GM21515 (cell line): ENCODE results near the gene MT2A.

Source experiments
- ATAC-seq: cut with Tn5 transposase; IDR thresholded peaks from one replicate; pipeline ENCODE4 v1.9.1; 2021; ENCODE audit not compliant: unreplicated experiment

MT2A gene

GRCh38 chr16:56636616-56637413 is 28.4 kb downstream of the MT2A start:
- no peak for ATAC-seq

- no peak for ATAC-seq
Observed at GRCh38 chr16:56637814-56638750, 29.7 kb downstream of the MT2A start, which contains the start of gene MT1A. Gene MT1A (plus strand): TSS chr16:56638666. CDS start chr16:56638739, 73 bp downstream.

- ATAC-seq = no peak
Observed at GRCh38 chr16:56639045-56639444, 30.7 kb downstream of the MT2A start.

GRCh38 chr16:56640076-56640475 is 31.7 kb downstream of the MT2A start:
- no peak for ATAC-seq

- ATAC-seq = no peak
Observed at GRCh38 chr16:56641166-56641565, 32.8 kb downstream of the MT2A start.

- ATAC-seq = peak; percentile 59
Observed at GRCh38 chr16:56643080-56643778, 34.8 kb downstream of the MT2A start.

- no peak for ATAC-seq
Observed at GRCh38 chr16:56643833-56644232, 35.4 kb downstream of the MT2A start.

GRCh38 chr16:56645311-56645710 is 36.9 kb downstream of the MT2A start:
- ATAC-seq = no peak

GRCh38 chr16:56645838-56646237 is 37.5 kb downstream of the MT2A start:
- ATAC-seq = no peak

GRCh38 chr16:56647641-56648431 is 39.5 kb downstream of the MT2A start:
- no peak for ATAC-seq

- ATAC-seq = no peak
Observed at GRCh38 chr16:56649271-56649670, 40.9 kb downstream of the MT2A start.

GRCh38 chr16:56649820-56650219 is 41.4 kb downstream of the MT2A start:
- no peak for ATAC-seq

- no peak for ATAC-seq
Observed at GRCh38 chr16:56651586-56651985, 43.2 kb downstream of the MT2A start, which contains the start of gene MT1B. Gene MT1B (plus strand): TSS chr16:56651886. CDS start chr16:56651954, 68 bp downstream.

GRCh38 chr16:56652600-56652999 is 44.2 kb downstream of the MT2A start:
- no peak for ATAC-seq

GRCh38 chr16:56653218-56653617 is 44.8 kb downstream of the MT2A start:
- ATAC-seq = no peak

- ATAC-seq = no peak
Observed at GRCh38 chr16:56657555-56658326, 49.4 kb downstream of the MT2A start, which contains the start of gene MT1F. Gene MT1F (plus strand): TSS chr16:56657959. CDS start chr16:56658059, 100 bp downstream.

- ATAC-seq = no peak
Observed at GRCh38 chr16:56658327-56658875, 50.0 kb downstream of the MT2A start.
